HG03457 (cell line): Measurements from ENCODE around the gene AXIN1.
"Not testable (repeated sequence)": the region's sequence is repeated elsewhere in the genome, so short reads cannot be mapped to it uniquely, and the experiment has no call there.

Source experiments
- ATAC-seq: cut with Tn5 transposase; IDR thresholded peaks from one replicate; pipeline ENCODE4 v1.9.1; 2021; ENCODE audit warnings: moderate number of reproducible peaks; ENCODE audit not compliant: unreplicated experiment

The AXIN1 gene

GRCh38 chr16:334861-335632, 17.5 kb downstream of the AXIN1 start:
- not testable (repeated sequence) for ATAC-seq

GRCh38 chr16:334164-334832, 18.2 kb downstream of the AXIN1 start:
- ATAC-seq, result not testable (repeated sequence)

DNA sequence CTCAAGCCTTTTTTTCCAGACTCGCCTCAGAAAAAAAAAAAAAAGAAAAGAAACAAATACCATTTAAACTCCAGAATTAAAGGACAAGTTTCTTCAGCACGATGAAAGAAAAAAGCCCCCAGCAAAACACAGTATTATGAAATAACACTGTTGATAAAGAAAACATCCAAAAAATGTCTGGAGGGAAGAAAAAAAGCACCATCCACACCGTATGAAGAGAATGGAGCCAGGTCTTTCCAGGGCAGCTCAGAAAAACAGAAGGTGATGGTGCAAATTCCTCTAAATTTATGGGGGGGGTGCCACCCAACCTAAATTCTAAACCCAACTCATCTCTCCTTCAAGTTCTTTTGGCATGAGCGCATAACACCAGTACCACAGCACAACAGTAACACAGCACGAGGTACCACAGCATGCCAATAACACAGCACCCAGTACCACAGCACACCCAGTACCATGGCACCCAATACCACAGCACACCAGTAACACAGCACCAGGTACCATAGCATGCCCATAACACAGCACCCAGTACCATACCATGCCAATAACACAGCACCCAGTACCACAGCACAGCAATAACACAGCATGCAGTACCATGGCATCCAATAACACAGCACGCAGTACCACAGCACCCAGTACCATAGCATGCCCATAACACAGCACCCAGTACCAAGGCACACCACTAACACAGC, 19.0 kb downstream of the AXIN1 start:
- ATAC-seq, result no peak

- ATAC-seq, result not testable (repeated sequence)
Observed at GRCh38 chr16:331181-331814, 21.2 kb downstream of the AXIN1 start.

DNA sequence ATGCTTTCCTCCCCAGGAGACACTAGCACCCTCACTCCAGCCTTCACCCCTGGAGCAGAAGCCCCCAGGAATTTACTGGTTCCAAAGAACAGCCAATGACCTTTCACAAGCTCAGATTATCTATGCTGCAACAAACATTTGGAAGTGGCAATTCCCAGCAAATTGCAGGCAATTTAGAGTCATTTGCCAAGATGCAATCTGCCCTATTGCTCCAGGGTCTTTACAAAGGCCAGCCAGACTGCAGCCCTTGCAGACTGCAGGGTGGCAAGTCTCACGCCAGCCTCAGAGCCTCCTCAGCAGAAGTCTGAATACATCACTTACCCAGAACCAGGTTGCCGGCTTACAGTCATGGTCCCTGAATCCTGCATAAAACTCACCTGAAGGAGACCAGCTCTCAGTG, 21.8 kb downstream of the AXIN1 start:
- ATAC-seq, result no peak

- ATAC-seq, result no peak
Observed at GRCh38 chr16:325375-326145, 27.0 kb downstream of the AXIN1 start.

DNA sequence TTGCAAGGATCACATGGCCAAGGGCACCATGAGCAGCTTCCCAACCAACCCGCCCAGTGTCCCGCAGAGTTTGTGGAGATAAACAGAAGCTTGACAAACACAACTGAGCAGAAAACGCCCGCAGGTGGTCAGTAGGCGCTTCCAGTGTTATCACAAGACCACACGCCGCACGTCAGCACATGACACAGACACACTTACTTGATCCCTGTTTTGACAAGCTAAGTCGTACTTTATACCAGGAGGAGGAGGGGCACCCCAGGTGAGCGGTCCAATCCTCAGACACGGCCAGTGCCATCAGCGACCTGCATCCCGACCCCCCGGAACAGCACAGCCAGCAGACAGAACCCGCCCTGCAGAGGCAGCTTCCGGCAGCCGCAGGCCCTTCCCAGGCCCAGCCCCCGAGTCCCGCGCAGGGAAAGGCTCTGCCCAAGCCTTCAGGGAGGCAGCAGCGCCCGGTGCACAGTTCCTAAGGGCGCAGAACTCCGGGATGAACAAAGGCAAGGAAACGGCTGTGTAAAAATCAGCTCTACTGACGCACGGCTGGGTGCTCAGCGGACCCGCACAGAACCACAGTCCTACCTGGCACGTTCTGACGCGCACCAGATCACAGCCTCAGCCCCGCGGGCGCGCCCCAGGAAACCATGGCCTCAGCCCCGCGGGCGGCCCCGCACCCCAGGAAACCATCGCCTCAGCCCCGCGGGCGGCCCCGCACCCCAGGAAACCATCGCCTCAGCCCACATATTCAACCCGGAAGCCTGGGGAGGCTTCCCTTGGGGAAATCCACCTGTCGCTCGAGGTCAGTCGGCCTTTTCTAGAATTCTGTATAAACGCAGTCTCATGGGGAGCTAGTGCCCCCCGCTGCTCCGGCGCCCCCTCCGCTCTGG, 27.8 kb downstream of the AXIN1 start:
- no peak for ATAC-seq

DNA sequence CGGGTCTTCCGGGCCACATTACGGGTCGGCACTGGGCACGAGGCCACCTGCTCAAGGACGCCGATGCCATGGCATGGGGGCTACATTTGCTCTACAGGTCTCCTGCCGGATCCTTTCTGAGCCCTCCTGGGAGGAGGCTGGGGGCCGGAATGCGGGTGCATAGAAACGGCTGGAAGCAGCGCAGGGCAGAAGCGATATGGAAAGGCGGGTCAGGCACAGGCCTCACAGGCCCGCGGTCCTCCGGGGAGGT, 28.4 kb downstream of the AXIN1 start:
- no peak for ATAC-seq

GRCh38 chr16:322476-323143, 29.9 kb downstream of the AXIN1 start:
- ATAC-seq, result no peak

GRCh38 chr16:321532-321931, 31.0 kb downstream of the AXIN1 start:
- no peak for ATAC-seq

DNA sequence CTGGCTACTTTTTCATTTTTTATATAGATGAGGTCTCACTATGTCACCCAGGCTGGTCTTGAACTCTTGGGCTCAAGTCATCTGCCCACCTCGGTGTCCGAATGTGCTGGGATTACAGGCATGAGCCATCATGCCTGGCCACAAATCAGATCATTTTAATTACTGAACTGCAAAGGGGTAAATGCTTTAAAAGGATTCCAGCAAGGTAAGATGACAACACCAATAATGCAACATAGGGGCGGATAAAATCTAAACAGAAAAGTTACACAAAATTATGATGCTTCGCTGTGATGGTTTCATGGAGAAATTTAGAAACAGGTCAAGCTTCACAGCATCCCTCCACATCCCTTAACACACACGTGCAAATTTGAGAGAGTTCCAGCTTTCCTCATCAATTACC, 32.3 kb downstream of the AXIN1 start:
- ATAC-seq, result no peak

DNA sequence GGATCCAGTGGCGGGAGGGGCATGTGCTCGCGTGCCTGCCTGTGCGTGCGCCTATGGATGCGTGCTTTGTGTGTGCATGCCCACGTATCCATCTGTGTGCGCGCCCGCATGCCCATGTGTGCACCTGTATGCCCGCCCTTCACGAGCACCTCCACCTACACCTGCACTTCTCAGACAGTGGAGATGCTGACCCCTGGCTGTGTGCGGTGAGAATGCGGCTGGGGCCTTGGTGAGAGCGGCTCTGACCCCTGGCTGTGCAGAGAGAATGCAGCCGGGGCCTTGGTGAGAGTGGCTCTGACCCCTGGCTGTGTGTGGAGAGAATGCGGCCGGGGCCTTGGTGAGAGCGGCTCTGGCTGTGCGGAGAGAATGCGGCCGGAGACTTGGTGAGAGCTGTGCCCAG, 33.9 kb downstream of the AXIN1 start:
- no peak for ATAC-seq

DNA sequence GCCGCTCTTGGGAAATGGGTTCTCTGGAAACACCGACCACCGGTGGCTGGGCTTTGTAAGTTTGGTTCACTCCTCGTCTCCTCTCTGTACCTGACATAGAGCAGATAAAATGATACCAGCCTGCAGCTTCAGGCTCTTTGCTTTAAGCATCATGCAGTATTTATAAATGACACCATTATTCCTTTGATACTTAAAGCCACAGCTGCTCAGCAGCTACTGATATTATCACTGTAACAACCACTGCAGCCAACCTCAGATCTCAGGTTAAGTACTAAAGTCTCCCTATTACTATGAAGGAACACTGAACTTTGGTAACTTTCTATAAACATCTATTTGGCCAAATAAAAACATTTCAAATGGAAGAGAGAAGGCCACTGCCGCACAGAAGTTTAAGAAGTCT, 34.9 kb downstream of the AXIN1 start:
- ATAC-seq, result no peak

DNA sequence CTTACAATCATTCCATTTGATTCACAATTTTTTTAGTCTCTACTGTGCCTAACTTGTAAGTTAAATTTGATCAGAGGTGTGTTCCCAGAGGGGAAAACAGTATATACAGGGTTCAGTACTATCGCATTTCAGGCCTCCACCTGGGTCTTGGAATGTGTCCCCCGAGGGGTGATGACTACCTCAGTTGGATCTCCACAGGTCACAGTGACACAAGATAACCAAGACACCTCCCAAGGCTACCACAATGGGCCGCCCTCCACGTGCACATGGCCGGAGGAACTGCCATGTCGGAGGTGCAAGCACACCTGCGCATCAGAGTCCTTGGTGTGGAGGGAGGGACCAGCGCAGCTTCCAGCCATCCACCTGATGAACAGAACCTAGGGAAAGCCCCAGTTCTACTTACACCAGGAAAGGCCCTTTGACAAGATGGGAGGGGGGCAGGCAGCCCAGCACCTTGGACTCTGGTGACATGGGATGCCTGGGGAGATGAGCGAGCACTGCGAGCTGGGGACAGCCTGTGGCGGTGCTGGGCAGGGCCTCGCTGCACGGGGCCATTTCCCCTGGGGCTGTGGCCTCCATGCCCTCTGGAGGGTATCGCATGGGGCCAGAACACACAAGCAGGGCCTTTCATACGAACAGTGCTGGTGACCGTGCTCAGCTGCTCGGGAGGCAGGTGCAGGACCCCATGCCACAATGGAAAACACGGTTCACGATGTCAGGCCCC, 35.6 kb downstream of the AXIN1 start:
- ATAC-seq, result no peak

DNA sequence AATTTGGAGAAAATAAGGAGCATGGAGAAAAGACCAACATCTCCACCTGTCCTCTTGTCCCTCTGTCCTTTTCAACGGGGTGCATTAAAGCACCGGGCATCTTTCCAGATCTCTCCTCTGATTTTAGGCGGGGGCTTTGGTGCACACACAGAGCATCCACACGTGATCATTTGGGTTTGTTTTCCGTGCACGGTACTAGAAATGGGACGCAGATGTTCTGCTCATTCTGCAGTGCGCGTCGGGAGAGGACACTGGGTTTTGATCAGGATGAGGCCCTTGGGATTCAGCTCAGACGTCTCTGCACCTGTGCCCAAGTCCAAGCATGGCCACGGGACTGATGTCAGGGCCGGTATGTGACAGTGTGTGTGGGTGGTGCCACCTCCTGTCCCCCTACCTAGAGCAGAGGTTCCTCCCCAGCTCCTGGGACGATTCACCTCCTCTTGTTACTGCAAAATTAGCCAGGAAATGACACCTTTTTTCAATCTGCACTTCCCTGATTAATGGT, 37.7 kb downstream of the AXIN1 start:
- ATAC-seq, result no peak

DNA sequence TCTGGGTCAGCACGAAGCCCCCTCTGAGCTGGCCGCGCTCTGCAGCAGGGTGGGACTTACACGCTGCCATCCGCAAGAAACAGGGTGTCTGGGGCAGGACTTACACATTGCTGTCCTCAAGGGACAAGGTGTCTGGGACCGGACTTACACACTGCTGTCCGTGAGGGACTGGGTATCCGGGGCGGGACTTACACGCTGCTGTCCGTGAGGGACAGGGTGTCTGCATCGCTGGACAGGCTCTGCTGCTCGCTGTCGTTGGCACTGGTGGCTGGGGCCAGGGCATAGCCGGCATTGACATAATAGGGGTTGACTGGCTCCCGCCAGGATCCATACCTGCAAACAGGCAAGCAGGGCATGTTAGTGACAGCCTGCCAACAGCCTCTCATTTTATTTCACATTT, 38.2 kb downstream of the AXIN1 start:
- ATAC-seq, result no peak

GRCh38 chr16:311725-312124, 40.8 kb downstream of the AXIN1 start:
- ATAC-seq, result no peak

DNA sequence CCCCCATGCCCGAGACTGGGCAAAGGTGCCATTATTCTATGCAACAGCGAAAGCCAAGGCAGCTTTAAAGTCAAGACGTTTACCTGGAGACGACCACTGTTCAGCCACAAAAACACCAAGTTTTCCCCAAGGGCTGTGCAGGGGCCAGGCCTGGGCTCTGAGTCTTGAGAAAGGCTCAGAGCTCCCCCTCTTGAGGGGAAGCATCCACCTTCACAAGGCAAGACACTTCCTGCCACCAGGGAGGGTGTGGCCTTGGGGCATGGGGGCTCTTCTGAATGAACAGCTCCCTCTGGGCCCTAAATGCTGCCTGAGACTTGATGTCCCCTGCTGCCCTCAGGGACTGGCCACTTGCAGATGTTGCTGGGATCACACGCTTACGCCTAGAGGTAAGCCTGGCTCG, 43.0 kb downstream of the AXIN1 start:
- no peak for ATAC-seq
